Mammary epithelial cell (primary cell): ENCODE measurements around the gene SPECC1.

ENCODE experiments used
- CTCF ChIP-seq, 2 donors: IDR thresholded peaks in 1 of 2; conservative IDR thresholded peaks in 1 of 2; 2 replicates each; pipeline ENCODE4 v1.5.1; 2011 to 2012; ENCODE audit warnings: inconsistent platforms in 2 of 2, low read length in 2 of 2, mild to moderate bottlenecking in 2 of 2, control low read depth in 1 of 2, low read depth in 1 of 2; ENCODE audit not compliant: insufficient read depth in 1 of 2; ENCODE audit errors: extremely low read depth in 1 of 2
- EZH2 ChIP-seq: IDR thresholded peaks from 2 replicates; pipeline ENCODE4 v1.6.1; 2012; ENCODE audit warnings: low read length, inconsistent platforms, borderline replicate concordance

DNA sequence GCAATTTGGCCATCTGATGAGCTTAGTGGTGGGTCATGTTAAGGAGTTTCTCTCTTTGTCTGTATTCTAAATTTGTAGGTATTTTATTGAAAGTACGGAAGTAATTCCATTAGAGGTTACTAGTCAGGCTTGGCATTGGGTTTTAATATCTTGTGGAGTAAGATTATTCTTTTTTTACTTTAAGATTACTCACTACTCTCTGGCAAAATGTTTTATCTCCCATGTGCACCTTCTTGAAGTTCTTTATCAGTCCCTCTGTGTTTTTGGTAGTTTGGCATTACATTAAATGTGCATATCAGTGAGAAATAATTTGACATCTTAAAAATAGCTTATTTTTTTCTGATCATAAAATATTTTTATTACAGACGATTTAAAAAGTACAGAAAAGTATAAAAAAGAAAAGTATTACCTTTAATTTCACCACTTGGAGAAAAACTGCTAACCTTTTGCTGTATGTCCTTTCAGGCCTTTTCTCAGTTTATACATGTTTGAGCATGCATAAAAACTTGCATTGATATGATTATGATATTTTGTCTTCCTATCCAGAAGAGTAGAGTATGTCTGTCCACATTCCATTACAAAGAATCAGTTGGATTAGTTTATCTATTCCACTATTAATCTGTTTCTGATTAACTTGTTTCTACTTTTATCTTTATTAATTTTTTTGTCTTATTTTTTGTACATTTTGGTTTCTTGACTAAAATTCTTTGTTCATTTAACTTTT lies 198.3 kb downstream of the SPECC1 start:
- TF ChIP-seq CTCF (conservative IDR thresholded peaks at IDR 0.05 in 1 of 2, IDR thresholded peaks at IDR 0.05 in 1 of 2; ENCODE audit: extremely low read depth in 1 of 2, insufficient read depth in 1 of 2, low read depth in 1 of 2, low read length in 2 of 2), result no peak
- no peak for TF ChIP-seq EZH2
